Duodenal mucosa (tissue), 2 donors: ENCODE measurements around the gene PHACTR4.
"Not testable (repeated sequence)": the region's sequence is repeated elsewhere in the genome, so short reads cannot be mapped to it uniquely, and the experiment has no call there.

Experiments used
- H3K27ac ChIP-seq: one replicate; pipeline ENCODE4 v1.7.0; 2013; ENCODE audit warnings: low read depth, low read length
- H3K27me3 ChIP-seq, 2 donors: one replicate each; pipeline ENCODE4 v1.7.0; 2013; ENCODE audit warnings: low read length in 2 of 2, control low read depth in 1 of 2; ENCODE audit not compliant: insufficient read depth in 2 of 2, control insufficient read depth in 1 of 2
- H3K36me3 ChIP-seq, 2 donors: one replicate each; pipeline ENCODE4 v1.7.0; 2013; ENCODE audit warnings: low read length in 2 of 2, control low read depth in 1 of 2; ENCODE audit not compliant: insufficient read depth in 2 of 2, control insufficient read depth in 1 of 2
- H3K4me1 ChIP-seq, 2 donors: one replicate each; pipeline ENCODE4 v1.7.0; 2013; ENCODE audit warnings: low read length in 2 of 2, control low read depth in 1 of 2; ENCODE audit not compliant: insufficient read depth in 2 of 2, control insufficient read depth in 1 of 2
- H3K4me3 ChIP-seq, 2 donors: one replicate each; pipeline ENCODE4 v1.7.0; 2013; ENCODE audit warnings: low read length in 2 of 2, low read depth in 1 of 2
- H3K9ac ChIP-seq, 2 donors: one replicate each; pipeline ENCODE4 v1.7.0; 2013; ENCODE audit warnings: low read length in 2 of 2, low read depth in 1 of 2
- H3K9me3 ChIP-seq, 2 donors: one replicate each; pipeline ENCODE4 v1.7.0; 2013; ENCODE audit warnings: low read length in 2 of 2, control low read depth in 1 of 2; ENCODE audit not compliant: control insufficient read depth in 1 of 2

Gene PHACTR4

DNA sequence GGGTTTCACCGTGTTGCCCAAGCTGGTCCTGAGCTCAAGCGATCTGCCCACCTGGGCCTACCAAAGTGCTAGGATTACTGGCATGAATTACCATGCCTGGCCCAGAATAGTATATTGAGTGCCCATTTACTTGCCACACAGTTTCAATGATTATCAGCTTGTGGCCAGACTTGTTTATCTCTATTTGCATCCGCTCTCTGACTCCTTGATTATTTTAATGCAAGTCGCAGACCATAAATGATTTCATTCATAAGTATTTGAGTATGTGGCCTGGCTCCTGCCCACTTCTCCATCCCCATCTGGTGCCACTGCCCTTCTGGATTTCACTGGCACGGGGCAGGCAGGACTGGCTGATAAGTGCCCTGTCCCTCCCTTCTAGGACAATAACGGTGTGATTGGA is 165.1 kb downstream of the PHACTR4 start:
- no peak overlapping the region for H3K9ac ChIP-seq
- H3K9me3 ChIP-seq: no peaks in the 10 kb centered on the region
- no peak overlapping the region for H3K4me3 ChIP-seq
- no peak overlapping the region for H3K27ac ChIP-seq
- H3K4me1 ChIP-seq: peaks cover 13 to 15% of the 10 kb centered on the region in 2 donors
- H3K27me3 ChIP-seq: no peaks in the 10 kb centered on the region
- peaks cover 17 to 52% of the 10 kb centered on the region in 2 donors for H3K36me3 ChIP-seq

- Histone ChIP-seq H3K9me3 (no peaks in the 10 kb centered on the region), H3K36me3 (peaks cover 17 to 49% of the 10 kb centered on the region in 2 donors), H3K4me3 (no peak overlapping the region), H3K4me1 (peaks cover 13 to 15% of the 10 kb centered on the region in 2 donors), H3K27ac (no peak overlapping the region), H3K9ac (no peak overlapping the region), H3K27me3 (no peaks in the 10 kb centered on the region)
These were observed 165.6 kb downstream of the PHACTR4 start for GRCh38 chr1:28535180-28535579.

- H3K27ac ChIP-seq: no peak overlapping the region
- H3K36me3 ChIP-seq: peaks cover 17 to 35% of the 10 kb centered on the region in 2 donors
- H3K9ac ChIP-seq: no peak overlapping the region
These were observed 168.1 kb downstream of the PHACTR4 start for GRCh38 chr1:28537457-28538199.

DNA sequence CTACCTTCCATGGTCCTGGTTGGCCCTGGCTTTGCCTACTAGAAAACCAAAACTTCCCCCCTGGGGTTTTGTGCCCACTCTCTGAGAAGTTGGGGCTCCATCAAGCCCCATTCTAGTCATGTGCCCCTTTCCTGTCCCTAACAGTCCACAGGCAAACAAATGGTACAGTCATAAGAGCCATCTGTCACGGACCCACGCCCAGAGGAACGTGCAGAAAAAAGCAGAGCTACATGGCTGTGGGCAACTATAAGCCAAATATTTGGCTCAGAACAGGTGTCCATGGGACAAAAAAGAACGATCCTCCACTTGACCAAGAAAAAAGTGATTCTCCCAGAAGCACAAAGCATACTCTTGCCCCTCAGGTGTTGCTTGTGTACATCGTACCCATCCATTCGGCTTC is 168.7 kb downstream of the PHACTR4 start:
- H3K9ac ChIP-seq: no peak overlapping the region
- no peaks in the 10 kb centered on the region for H3K9me3 ChIP-seq
- no peak overlapping the region for H3K4me3 ChIP-seq
- peaks cover 17 to 35% of the 10 kb centered on the region in 2 donors for H3K36me3 ChIP-seq
- H3K27ac ChIP-seq: no peak overlapping the region
- peaks cover 13 to 15% of the 10 kb centered on the region in 2 donors for H3K4me1 ChIP-seq
- no peaks in the 10 kb centered on the region for H3K27me3 ChIP-seq

More at GRCh38 chr1:28537457-28538199, 168.1 kb downstream of the PHACTR4 start:
- Histone ChIP-seq H3K4me3 (no peak overlapping the region), H3K27me3 (no peaks in the 10 kb centered on the region), H3K4me1 (peaks cover 13 to 15% of the 10 kb centered on the region in 2 donors), H3K9me3 (no peaks in the 10 kb centered on the region)

- no peak overlapping the region for H3K9ac ChIP-seq
- H3K4me1 ChIP-seq: peaks cover 13 to 15% of the 10 kb centered on the region in 2 donors
These were observed 171.1 kb downstream of the PHACTR4 start for GRCh38 chr1:28540651-28541050.

DNA sequence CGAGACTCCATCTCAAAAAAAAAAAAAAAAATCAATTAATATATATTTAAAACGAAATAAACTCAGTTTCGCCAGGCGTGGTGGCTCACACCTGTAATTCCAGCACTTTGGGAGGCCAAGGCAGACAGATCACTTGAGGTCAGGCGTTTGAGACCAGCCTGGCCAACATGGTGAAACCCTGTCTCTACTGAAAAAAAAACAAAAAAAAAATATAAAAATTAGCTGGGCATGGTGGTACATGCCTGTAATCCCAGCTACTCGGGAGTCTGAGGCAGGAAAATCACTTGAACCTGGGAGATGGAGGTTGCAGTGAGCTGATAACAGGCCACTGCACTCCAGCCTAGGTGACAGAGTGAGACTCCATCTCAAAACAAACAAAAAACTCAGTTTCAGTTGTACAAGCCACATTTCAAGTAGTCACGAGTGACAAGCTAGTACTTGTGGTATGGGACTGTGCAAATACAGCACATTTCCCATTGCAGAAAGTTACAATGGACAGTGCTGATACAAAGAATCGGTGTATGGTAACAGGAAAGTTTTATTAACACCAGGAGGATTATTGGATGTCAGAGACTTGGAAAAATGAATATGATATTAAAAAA is 172.0 kb downstream of the PHACTR4 start:
- not testable (repeated sequence) for H3K9me3 ChIP-seq, H3K4me3 ChIP-seq, H3K27ac ChIP-seq, H3K9ac ChIP-seq, H3K27me3 ChIP-seq
- peaks cover 13 to 15% of the 10 kb centered on the region in 2 donors for H3K4me1 ChIP-seq
- H3K36me3 ChIP-seq: peaks cover 5 to 18% of the 10 kb centered on the region in 2 donors

More at GRCh38 chr1:28540651-28541050, 171.1 kb downstream of the PHACTR4 start:
- H3K27ac ChIP-seq: no peak overlapping the region
- H3K27me3 ChIP-seq: no peaks in the 10 kb centered on the region
- no peak overlapping the region for H3K4me3 ChIP-seq
- H3K9me3 ChIP-seq: no peaks in the 10 kb centered on the region
- peaks cover 11 to 27% of the 10 kb centered on the region in 2 donors for H3K36me3 ChIP-seq

DNA sequence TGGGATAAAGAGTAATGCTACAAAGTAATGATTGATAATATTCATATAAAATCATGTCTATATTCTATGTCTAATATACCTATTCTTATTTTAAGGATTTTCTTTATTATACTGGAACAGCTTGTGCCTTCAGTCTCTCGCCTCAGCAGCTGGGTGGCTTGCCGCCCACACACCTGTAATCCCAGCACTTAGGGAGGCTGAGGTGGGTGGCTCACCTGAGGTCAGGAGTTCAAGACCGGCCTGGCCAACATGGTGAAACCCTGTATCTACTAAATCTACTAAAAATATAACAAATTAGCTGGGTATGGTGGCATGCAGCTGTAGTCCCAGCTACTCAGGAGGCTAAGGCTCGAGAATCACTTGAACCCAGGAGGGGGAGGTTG is 175.7 kb downstream of the PHACTR4 start:
- no peak overlapping the region for H3K27ac ChIP-seq

GRCh38 chr1:28548318-28548717 is 178.8 kb downstream of the PHACTR4 start:
- H3K36me3 ChIP-seq: no peaks in the 10 kb centered on the region
- H3K4me3 ChIP-seq: no peak overlapping the region
- no peaks in the 10 kb centered on the region for H3K9me3 ChIP-seq
- H3K27me3 ChIP-seq: no peaks in the 10 kb centered on the region
- H3K27ac ChIP-seq: no peak overlapping the region
- no peak overlapping the region for H3K9ac ChIP-seq
- peaks cover 0 to 4% of the 10 kb centered on the region in 2 donors for H3K4me1 ChIP-seq

More for the DNA sequence above, 175.7 kb downstream of the PHACTR4 start:
- Histone ChIP-seq H3K9me3 (no peaks in the 10 kb centered on the region), H3K4me1 (no peaks in the 10 kb centered on the region), H3K9ac (no peak overlapping the region), H3K36me3 (no peaks in the 10 kb centered on the region), H3K4me3 (no peak overlapping the region), H3K27me3 (no peaks in the 10 kb centered on the region)
